Measurements from ENCODE around the gene TMC2. TPM values are rescaled to one million over a fixed set of nuclear protein-coding genes. Genes with fewer than 3 reads are reported as not detected.

The TMC2 gene
- total RNA-seq, 3 donors from 2014 or later, result 0.15 to 0.96 (median 0.33) TPM

- Histone ChIP-seq H3K27ac (no peak overlapping the region), H3K36me3 (no peaks in the 10 kb centered on the region), H3K4me1 (no peaks in the 10 kb centered on the region), H3K9me3 (no peaks in the 10 kb centered on the region), H3K27me3 (peaks cover 0 to 5% of the 10 kb centered on the region in 2 donors), H3K4me3 (no peak overlapping the region)
- TF ChIP-seq POLR2AphosphoS5 (IDR thresholded peaks at IDR 0.05) (no peak), POLR2A (IDR thresholded peaks at IDR 0.05) (no peak), CTCF (IDR thresholded peaks at IDR 0.05) (no peak)
- intact Hi-C loops (cut with DNase I; ENCODE audit: low total_unique reads), result no loop called here
- DNase-seq (ENCODE audit: low spot score in 2 of 2), result no peak
Measured at GRCh38 chr20:2533118-2533517, 3.3 kb upstream of the TMC2 start.

GRCh38 chr20:2535711-2536559 lies 438 bp upstream of the TMC2 start:
- DNase-seq (ENCODE audit: low spot score in 2 of 2), result no peak
- Histone ChIP-seq H3K27me3 (peaks cover 0 to 6% of the 10 kb centered on the region in 2 donors), H3K27ac (no peak overlapping the region), H3K4me1 (no peaks in the 10 kb centered on the region), H3K9me3 (no peaks in the 10 kb centered on the region), H3K4me3 (no peak overlapping the region), H3K36me3 (no peaks in the 10 kb centered on the region)
- intact Hi-C loops (cut with DNase I; ENCODE audit: low total_unique reads), result no loop called here
- TF ChIP-seq POLR2A (IDR thresholded peaks at IDR 0.05), result no peak

GRCh38 chr20:2537101-2537500 lies 728 bp downstream of the TMC2 start:
- no peaks in the 10 kb centered on the region for H3K4me1 ChIP-seq
- TF ChIP-seq POLR2A (IDR thresholded peaks at IDR 0.05) (no peak), POLR2AphosphoS5 (IDR thresholded peaks at IDR 0.05) (no peak), CTCF (IDR thresholded peaks at IDR 0.05) (no peak)
- H3K9me3 ChIP-seq, result no peaks in the 10 kb centered on the region
- no peak overlapping the region for H3K27ac ChIP-seq
- intact Hi-C loops (cut with DNase I; ENCODE audit: low total_unique reads), result no loop called here
- no peaks in the 10 kb centered on the region for H3K36me3 ChIP-seq
- no peak overlapping the region for H3K4me3 ChIP-seq
- H3K27me3 ChIP-seq, result peaks cover 0 to 9% of the 10 kb centered on the region in 2 donors
- DNase-seq (ENCODE audit: low spot score in 2 of 2), result no peak

- H3K4me1 ChIP-seq, result no peaks in the 10 kb centered on the region
- H3K36me3 ChIP-seq, result no peaks in the 10 kb centered on the region
- no peaks in the 10 kb centered on the region for H3K9me3 ChIP-seq
- H3K27me3 ChIP-seq, result peaks cover 0 to 9% of the 10 kb centered on the region in 2 donors
- intact Hi-C loops (cut with DNase I; ENCODE audit: low total_unique reads), result no loop called here
- DNase-seq (ENCODE audit: low spot score in 2 of 2), result no peak
- TF ChIP-seq POLR2AphosphoS5 (IDR thresholded peaks at IDR 0.05) (no peak), CTCF (IDR thresholded peaks at IDR 0.05) (no peak), POLR2A (IDR thresholded peaks at IDR 0.05) (no peak)
- no peak overlapping the region for H3K4me3 ChIP-seq
- peak overlapping the region in 1 of 2 donors; percentile 32 for H3K27ac ChIP-seq
Measured at GRCh38 chr20:2538356-2538755, 2.0 kb downstream of the TMC2 start.

- no peaks in the 10 kb centered on the region for H3K4me1 ChIP-seq
- H3K27me3 ChIP-seq, result peaks cover 0 to 9% of the 10 kb centered on the region in 2 donors
- TF ChIP-seq POLR2A (IDR thresholded peaks at IDR 0.05) (no peak), POLR2AphosphoS5 (IDR thresholded peaks at IDR 0.05) (no peak), CTCF (IDR thresholded peaks at IDR 0.05) (no peak)
- H3K4me3 ChIP-seq, result no peak overlapping the region
- intact Hi-C loops (cut with DNase I; ENCODE audit: low total_unique reads), result no loop called here
- H3K9me3 ChIP-seq, result no peaks in the 10 kb centered on the region
- no peaks in the 10 kb centered on the region for H3K36me3 ChIP-seq
- peak overlapping the region in 1 of 2 donors; percentile 32 for H3K27ac ChIP-seq
- DNase-seq (ENCODE audit: low spot score in 2 of 2), result no peak
Measured at GRCh38 chr20:2538931-2539720, 2.8 kb downstream of the TMC2 start.

All from breast epithelium (tissue), 4 donors.